ENCODE data around the gene RTCA.
"Not testable (repeated sequence)": the region's sequence is repeated elsewhere in the genome, so short reads cannot be mapped to it uniquely, and the experiment has no call there.

Gene RTCA

DNA sequence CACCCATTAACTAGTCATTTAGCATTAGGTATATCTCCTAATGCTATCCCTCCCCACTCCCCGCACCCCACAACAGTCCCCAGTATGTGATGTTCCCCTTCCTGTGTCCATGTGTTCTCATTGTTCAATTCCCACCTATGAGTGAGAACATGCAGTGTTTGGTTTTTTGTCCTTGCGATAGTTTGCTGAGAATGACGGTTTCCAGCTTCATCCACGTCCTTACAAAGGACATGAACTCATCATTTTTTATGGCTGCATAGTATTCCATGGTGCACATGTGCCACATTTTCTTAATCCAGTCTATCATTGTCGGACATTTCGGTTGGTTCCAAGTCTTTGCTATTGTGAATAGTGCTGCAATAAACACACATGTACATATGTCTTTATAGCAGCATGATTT lies 7.6 kb upstream of the RTCA start:
- DNase-seq, result not testable (repeated sequence)

- no peak for DNase-seq
These were observed 4.3 kb upstream of the RTCA start for GRCh38 chr1:100261686-100262085.

- not testable (repeated sequence) for DNase-seq
These were observed 1.9 kb upstream of the RTCA start for GRCh38 chr1:100264081-100264480.

DNA sequence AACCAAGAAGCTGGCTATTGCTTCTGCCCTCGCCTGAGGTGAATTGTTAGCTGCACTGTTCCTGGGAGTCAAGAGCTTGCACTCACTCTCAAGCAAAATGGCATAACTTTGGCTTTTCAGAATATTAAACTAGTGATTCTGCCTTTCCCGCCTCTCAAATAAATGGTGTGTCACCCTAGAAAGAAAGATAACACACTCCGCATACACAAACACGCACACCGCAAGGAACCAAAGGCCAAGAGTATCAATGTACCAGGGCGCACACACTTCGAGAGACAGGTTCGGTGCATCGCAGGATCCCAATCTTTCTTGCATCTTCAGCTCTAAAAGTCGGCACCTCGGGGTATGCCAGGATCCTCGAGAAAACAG lies 470 bp upstream of the RTCA start:
- DNase-seq, result peak in 5 of 56 donors; percentile 35 to 74 (median 43)

GRCh38 chr1:100266741-100267140 lies 725 bp downstream of the RTCA start:
- DNase-seq, result no peak

DNA sequence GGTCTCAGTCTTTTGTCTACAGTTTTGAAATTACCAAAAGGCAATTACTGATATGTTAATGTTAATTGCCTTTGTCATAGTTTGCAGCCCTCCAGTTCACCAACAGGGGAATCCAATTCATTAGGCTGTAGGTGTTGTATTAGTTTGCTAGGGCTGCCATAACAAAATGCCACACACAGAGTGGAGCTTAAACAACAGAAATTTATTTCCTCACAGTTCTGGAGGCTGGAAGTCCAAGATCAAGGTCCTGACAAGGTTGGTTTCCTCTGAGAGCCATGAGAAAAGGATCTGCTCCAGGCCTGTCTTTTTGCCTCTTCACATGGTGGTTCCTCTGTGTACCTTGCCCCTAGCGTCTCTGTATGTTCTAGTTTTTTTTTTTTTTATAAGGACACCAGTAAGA lies 1.3 kb downstream of the RTCA start:
- no peak for DNase-seq

- DNase-seq, result no peak
These were observed 2.2 kb downstream of the RTCA start for GRCh38 chr1:100268202-100268601.

GRCh38 chr1:100277866-100278265 lies 11.8 kb downstream of the RTCA start:
- no peak for DNase-seq

GRCh38 chr1:100279358-100279923 lies 13.4 kb downstream of the RTCA start:
- DNase-seq, result no peak

GRCh38 chr1:100279954-100280682 lies 14.1 kb downstream of the RTCA start:
- DNase-seq, result no peak

GRCh38 chr1:100284591-100284990 lies 18.6 kb downstream of the RTCA start:
- no peak for DNase-seq

DNA sequence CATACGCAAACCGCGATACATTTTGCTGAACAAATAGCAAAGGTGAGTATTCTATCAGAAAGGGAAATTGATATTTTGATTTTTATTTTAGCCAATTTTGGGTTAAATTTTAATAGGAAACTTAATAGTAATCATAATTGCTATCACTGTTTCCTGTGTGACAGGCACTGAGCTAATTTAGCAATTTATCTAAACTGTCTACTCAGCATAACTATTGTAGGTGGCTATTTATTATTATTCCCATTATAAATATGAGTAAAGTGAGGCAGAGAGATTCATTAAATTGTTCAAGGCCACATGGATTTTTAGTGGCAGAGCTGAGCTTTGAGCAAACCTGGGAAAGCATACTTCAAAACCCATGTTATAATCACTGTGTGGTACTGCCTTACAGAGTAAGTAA lies 21.1 kb downstream of the RTCA start:
- DNase-seq, result no peak

- no peak for DNase-seq
These were observed 24.3 kb downstream of the RTCA start for GRCh38 chr1:100290291-100290690.

DNA sequence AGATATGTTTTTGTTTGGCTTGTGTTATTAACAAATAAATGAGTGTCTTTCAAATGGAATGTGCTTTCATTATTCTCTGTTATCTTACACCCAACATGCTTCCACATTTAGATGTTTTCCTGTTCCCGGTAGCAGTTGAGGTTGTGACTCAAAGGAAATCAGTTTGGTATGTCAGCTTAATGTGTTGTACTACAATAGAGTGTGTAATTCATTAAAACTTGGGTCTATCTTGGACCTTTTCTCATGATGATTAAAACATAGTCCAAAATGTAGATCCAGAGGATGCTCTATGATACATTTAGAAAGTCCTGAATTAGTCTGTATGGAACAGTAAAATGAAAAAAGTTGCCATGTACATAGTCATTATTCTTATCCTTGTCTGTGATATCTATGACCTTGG lies 26.7 kb downstream of the RTCA start:
- DNase-seq, result no peak

GRCh38 chr1:100296140-100296539 lies 30.1 kb downstream of the RTCA start:
- DNase-seq, result no peak

- not testable (repeated sequence) for DNase-seq
These were observed 31.0 kb downstream of the RTCA start for GRCh38 chr1:100296997-100297396.

GRCh38 chr1:100298512-100298911 lies 32.5 kb downstream of the RTCA start:
- DNase-seq, result no peak

GRCh38 chr1:100299521-100300222 lies 33.7 kb downstream of the RTCA start:
- DNase-seq, result no peak

DNA sequence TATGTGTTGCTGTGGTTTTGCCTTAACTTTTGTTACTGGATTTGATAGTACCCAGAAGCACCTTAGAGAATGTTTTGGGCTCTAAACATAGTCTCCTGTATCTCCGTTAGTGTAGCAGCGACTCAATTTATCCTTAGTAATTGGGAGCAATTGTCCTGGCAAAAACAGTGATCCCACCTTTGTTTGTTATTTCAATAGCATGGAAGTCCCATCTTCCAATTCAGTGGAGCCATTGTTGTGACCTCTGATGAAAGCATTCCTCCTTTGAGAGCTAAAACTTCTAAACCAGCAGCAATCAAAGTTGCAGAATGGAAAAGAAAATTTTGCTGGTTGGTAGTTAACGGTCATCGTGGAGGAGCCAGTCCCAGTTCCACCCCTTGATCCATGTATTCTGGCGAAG lies 34.7 kb downstream of the RTCA start:
- no peak for DNase-seq

DNA sequence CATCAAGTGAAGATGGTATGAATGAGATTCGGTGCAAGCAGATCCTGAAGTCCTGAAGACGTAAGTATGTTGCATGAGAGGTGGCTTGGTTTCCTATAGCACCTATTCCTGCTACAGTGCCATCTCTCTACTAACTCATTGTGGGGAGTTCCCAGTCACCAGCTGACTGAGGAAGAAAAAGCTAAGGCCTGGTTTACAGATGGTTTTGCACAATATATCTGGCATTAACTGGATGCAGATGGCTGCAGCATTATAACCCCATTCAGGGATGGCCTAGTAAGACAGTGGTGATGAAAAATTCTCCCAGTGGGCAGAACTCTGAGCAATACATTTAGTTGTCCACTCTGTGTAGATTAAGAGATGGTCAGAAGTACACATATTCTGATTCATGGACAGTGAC lies 36.7 kb downstream of the RTCA start:
- no peak for DNase-seq

- DNase-seq, result no peak
These were observed 38.2 kb downstream of the RTCA start for GRCh38 chr1:100304227-100304626.

DNA sequence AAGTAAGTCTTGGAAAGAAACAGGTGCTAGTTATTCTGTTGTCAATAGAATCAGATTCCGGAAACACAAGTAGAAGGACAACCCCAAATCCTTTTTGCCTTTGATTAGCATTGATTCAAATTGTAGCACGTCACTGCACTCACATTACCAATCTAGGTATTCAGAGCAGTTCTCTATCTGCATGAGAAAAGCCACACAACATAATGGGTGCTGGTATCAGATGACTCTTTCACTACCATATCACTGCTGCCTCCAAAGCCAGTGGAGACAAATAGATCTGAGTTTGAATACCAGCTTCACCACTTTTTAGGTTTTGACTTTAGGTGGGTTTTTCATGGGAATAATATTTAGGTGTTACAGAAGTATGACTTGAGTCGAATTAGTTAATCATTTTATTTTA lies 38.9 kb downstream of the RTCA start:
- DNase-seq, result no peak

GRCh38 chr1:100305954-100306353 lies 39.9 kb downstream of the RTCA start:
- DNase-seq, result no peak

Measured in amygdala (tissue), 56 donors.